ENCODE data around the gene DEPP1.

Gene DEPP1

DNA sequence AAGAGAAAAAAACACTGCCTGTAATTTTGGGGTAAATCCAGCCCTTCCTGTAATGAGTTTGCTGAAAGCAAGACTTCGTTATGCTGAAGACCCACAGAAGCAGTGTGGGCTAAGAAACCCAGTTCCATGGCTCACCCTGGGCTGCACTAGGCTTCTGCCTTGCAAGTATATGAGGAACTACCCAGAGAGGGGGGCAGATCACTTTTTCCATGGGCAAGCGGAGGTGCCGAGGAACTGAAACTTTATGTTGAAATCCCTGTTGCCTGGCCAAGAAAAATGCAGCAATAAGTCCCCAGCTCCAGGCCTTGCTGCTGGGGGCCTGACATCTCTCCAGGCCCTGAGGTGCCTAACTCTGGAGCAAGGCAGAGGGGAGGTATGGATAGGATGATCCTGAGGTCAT is 10.5 kb downstream of the DEPP1 start:
- no peak for DNase-seq (ENCODE audit: low read depth in 2 of 2)

- no peak for DNase-seq (ENCODE audit: low read depth in 2 of 2)
These were observed 11.0 kb downstream of the DEPP1 start for GRCh38 chr10:44967616-44968015.

DNA sequence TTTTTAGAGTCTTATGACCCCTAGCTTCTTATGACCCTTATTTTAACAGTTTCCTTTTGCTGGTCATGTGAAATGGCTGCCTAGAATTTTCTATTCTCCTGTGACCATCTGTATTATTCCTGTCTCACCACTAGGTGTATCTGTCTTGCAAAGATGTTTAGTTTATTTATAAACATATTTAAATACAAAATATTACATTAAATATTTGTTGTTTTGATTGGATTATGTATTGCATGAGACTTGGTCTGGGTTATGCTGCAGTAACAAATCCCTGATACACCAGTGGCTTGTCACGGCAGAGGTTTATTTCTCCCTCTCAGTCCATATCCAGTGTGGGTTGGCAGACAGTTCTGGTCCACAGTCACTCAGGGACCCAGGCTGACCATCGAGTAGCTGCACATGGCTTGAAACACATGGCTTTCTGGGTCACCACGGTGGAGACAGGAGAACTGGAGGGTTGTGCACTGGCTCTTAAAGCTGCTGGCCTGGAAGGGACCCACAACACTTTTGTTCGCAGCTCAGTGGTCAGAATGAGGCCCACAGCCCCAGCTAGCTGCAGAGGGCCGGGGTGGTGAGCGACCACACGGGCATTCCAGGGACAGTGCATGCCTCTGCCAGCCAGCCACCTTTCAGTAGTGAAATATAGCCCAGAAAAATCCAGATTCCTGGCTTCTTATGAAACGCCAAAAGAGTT is 11.6 kb downstream of the DEPP1 start:
- DNase-seq (ENCODE audit: low read depth in 2 of 2) = no peak

DNA sequence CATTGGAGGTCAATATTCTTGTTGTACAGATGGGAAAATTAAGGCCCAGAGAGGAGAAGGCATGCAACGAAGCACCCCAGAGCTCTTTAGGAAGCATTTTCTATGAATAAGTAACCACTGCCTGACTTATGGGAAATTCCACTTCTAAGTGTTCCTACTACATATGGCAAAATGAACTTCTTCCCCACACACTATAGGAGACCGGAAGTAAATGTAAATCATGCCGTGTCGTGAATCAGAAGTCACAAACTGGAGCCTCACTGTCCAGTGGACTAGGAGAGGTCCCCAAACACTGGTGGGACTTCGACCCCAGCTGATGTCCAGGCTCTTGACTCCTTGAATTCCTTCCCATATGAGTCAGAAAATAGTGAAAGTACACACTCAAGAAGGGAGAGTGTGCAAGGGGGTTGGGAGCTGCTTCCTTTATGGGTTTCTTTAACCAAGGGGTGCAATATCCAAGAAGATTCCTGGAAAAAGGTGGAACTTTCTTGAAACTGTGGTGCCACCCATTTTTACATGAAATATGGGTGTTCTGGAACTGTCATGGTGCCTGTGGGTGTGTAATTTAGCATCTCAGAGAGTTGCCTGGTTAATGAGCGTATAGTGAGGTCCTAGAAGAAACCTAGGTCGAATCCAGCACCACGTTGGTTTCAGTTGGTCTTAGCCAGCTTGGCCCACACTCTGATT is 12.3 kb downstream of the DEPP1 start:
- DNase-seq (ENCODE audit: low read depth in 2 of 2) = no peak

- DNase-seq (ENCODE audit: low read depth in 2 of 2) = no peak
These were observed 12.9 kb downstream of the DEPP1 start for GRCh38 chr10:44965651-44966097.

GRCh38 chr10:44965104-44965503 is 13.5 kb downstream of the DEPP1 start:
- no peak for DNase-seq (ENCODE audit: low read depth in 2 of 2)

DNA sequence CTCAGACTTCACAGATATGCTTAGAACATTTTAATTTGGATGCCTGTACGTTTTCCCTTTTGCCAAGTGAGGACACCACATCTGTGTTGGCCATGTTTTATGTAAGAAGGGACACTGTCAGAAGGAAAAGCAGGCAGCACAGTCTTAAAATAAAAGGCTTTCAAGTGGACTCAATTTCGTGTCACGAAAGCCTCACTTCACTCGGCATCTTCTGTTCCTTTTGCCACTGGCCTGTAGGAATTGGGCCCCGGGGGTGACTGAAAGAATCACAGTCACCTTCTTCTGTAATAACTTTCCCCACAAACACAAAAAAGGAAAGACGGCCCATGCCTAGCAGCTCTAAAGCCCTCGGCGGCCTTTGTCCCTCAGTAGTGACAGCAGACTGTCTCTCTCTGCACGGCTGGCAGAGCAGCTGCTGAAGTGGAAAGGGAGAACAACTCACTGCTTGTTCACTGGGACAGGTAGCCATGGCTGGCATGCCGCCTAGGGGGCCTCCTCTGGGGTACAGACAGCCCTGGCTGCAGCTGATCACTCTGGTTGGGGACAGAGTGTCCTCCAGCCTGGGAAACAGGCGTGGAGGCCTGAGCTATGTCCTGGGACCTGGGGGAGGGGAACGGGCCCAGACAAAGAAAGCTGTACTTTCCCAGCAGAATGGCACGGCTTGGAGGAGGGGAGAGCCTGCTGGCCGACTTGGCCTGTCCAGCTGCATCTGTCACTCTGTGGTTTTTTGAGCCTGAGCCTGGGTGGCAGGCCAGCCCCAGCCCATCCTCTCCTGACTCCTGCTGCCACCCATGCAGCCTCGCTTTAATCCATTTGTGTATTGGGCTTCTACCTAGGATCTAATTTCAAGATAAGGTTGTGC is 14.6 kb downstream of the DEPP1 start:
- DNase-seq (ENCODE audit: low read depth in 2 of 2) = no peak

DNA sequence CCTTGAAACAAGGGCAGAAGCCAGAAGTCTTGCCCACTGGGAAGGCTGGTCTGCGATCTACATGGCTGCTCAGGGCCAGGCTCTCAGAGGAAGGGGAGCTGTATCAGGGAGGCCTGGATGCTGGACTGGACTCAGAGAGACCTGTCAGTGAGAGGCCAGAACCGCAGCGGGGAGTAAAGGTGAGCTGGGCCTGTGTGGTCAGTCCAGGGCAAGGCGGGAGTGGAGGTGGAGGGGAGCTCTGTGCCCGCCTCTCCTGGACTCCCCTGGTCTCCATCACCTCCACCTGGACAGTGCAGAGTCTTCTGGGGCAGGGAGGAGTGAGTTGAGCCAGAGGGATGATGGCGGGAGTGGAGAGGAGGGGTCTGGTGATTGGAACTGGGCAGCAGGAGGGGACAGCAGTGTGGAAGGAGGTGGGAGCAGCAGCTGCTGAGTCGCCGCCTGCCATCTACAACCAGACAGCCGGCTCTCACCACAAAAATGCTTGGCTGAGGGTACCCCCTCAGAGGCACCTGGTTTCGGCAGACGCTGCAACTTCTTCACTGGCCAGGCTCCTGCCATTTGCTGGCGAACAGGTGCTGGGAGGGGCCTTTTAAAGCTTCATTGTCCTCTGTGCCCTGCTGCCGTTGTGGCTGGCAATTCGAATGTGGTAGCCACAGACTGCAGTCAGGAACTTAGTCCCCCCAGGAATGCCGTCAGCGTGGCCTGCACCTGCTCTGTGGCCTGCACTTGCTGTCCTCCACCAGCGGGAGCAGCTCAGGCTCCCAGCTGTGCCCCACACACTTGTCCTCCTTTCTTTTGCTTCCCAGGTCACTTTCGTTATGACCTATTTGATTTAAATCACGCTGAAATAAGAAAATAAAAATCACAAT is 15.5 kb downstream of the DEPP1 start:
- DNase-seq (ENCODE audit: low read depth in 2 of 2) = no peak

DNA sequence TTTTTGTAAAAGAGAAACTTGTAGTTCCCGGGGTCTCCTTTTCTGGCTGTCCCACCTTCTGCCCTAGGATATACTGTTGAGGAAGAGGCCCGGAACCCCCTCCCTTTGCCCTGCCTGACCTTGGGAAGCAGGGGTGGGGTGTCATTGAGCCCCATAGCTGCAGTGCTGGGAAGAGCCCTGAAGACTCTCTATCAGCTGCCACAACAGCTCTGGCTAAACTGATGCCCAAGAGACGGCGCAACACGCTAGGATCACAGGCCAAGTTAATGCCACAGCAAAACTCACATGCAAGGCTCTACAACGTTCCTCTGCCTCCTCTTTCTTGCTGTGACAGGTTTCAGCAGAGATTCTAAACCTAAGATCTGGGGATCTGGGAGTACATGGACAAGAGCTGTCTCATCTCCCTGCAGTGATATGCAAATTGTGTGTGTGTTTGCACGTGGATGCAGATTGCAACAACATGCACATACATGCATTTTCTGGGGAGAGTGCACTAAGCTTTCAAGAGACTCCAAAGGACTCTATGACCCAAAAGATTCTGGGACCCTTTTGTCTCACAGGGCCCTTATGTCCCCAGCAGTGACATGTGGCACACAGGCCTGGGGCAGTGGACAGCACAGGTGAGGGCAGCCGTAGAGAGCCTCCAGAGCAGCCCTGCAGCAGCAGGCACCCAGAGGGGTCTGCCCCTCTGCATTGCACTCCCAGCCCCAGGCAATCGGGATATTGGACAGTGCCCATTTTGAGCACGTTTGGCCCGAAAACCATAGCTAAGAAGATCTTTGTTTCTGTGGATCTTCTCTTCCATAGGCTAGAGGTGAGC is 16.5 kb downstream of the DEPP1 start:
- no peak for DNase-seq (ENCODE audit: low read depth in 2 of 2)

- DNase-seq (ENCODE audit: low read depth in 2 of 2) = no peak
These were observed 17.4 kb downstream of the DEPP1 start for GRCh38 chr10:44961230-44961571.

- DNase-seq (ENCODE audit: low read depth in 2 of 2) = no peak
These were observed 18.0 kb downstream of the DEPP1 start for GRCh38 chr10:44960482-44961229.

- DNase-seq (ENCODE audit: low read depth in 2 of 2) = no peak
These were observed 18.5 kb downstream of the DEPP1 start for GRCh38 chr10:44960088-44960460.

- peak; percentile 86 to 88 for DNase-seq (ENCODE audit: low read depth in 2 of 2)
These were observed 19.1 kb downstream of the DEPP1 start, which contains the start of gene RASSF4 for GRCh38 chr10:44959247-44960087. Gene RASSF4 (plus strand): TSS chr10:44959802. CDS start chr10:44970203, 10,401 bp downstream.

DNA sequence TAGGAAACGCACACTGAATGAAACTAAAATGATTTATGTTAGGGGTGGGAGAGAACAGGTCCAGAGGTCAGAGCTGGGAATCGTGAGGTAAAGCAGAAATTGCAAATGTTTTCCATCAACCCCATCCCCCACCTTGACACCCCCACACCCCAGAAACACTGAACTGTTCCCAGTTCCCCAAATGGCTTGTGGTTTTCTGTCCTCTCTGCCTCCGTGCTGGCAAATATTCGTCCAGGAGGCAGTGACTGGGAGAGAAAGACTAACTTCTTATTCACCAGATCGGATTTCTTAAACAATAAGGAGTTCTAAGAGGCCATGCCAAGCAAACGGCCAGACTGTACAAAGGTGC is 19.7 kb downstream of the DEPP1 start:
- DNase-seq (ENCODE audit: low read depth in 2 of 2) = no peak

DNA sequence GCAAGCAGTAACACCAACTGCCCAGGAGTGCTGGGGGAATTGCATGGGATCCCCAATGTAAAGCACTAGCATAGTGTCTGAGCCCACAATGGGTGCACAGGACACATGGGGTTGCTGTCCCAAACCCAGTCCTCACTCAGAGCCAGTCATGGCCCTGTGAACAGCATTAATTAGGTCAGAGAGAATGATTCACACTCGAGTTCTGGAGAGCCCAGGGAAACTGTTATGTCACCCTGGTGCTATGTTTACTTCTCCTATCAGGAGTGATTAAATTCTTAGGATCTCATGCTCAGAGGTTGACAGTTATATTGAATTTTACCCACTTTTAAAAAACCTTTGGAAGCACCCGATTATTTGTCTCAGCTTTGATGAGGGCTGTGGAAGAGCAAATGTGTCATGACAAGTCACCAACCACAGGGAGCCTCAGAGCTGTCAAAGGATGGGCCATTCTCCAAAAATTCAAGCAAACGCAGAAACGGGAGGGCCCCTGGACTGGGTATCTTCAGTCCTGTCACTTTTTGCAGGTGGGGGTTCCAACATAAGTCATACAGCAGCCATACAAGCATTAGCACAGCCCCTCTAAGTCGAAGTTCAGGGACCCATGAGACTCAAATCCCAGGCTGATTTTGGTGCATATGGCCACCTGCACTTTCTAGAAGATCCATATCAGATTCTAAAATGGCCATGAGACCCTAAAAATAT is 20.3 kb downstream of the DEPP1 start:
- no peak for DNase-seq (ENCODE audit: low read depth in 2 of 2)

DNA sequence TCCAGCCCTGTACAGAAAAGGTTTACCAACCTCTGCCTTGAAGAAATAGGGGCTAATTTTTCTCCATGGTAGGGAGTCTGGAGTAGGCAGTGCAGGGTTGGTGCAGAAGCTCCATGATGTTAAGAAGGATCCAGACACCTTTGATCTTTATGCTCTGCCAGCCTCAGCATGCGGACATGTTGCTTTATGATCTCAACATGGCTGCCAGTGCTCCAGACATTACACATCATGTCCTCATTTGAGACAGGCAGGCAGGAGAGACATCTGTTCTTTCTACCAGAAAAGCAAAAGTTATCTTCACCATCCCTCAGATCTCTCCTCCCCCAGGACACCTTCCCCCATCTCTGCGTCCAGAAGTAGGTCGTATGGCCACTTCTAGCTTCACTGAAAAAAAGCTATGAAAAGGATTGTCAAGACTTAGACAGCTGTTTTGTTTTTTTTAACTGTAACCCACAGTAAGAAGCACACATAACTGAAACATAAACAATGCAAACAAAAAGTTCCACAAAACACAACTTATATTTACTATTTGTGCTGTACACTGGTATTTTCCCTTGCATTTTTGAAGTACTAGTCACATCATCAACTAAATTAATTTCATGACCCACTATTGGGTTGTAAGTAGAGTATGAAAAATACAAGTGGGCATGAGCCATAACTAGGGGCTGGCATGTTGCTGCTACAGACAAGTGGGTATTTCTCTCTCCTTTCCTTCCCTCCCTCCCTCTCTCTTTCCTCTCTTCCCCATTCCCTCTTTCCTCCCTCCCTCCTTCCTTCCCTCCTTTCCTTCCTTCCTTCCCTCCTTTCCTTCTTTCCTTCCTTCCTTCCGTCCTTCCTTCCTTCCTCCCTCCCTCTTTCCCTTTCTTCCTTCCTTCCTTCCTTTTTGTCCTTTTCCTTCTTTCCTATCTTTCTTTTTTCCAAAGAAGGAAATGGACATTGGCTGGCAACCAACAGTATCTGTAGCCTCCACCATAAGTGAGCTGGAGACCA is 21.6 kb downstream of the DEPP1 start:
- DNase-seq (ENCODE audit: low read depth in 2 of 2) = no peak

GRCh38 chr10:44956226-44956625 is 22.4 kb downstream of the DEPP1 start:
- DNase-seq (ENCODE audit: low read depth in 2 of 2) = no peak

All from activated CD4-positive, alpha-beta T cell treated with anti-CD3 and anti-CD28 coated beads for 24 hours (primary cell).